Panc1 (cell line): ENCODE measurements around the gene ZCCHC3. TPM values are rescaled to one million over a fixed set of nuclear protein-coding genes. Genes with fewer than 3 reads are reported as not detected.

Experiments used
- ATAC-seq: fragments of 200-7000 bp; cut with Tn5 transposase; 2 replicates; pipeline ENCODE4 v1.9.1; 2020; ENCODE audit warnings: mild to moderate bottlenecking, moderate library complexity
- BruUV-seq: library from RNA; stranded (reverse); fragments of 400-500 nt; replicated peaks from 2 replicates; lab custom pipeline; 2021; lab: Mats Ljungman, UMichigan
- CTCF ChIA-PET: fragments of 300-600 bp; sonication (Branson Sonifier 250); formaldehyde crosslinking; loops from one replicate; lab custom pipeline; 2022; ENCODE audit warnings: antibody characterized with exemption; lab: Charles Lee
- POLR2A ChIA-PET: fragments of 300-600 bp; sonication (Branson Sonifier 250); formaldehyde crosslinking; loops from one replicate; lab custom pipeline; 2022; ENCODE audit warnings: antibody characterized with exemption; lab: Charles Lee
- DNase-seq: peaks from one replicate; pipeline ENCODE4 v3.0.0-alpha.2; 2010; ENCODE audit warnings: low read depth, low spot score
- H3K27ac ChIP-seq: 2 replicates; pipeline ENCODE4 v1.5.1; 2011; ENCODE audit warnings: mild to moderate bottlenecking, low read length, inconsistent platforms
- H3K27me3 ChIP-seq: fragments of 200-500 bp; sonication (Bioruptor generic); 2 replicates; pipeline ENCODE4 v1.6.0; 2014; ENCODE audit warnings: low read length, inconsistent platforms; ENCODE audit not compliant: control insufficient read depth, insufficient read depth
- H3K36me3 ChIP-seq: fragments of 200-500 bp; sonication (Bioruptor generic); 2 replicates; pipeline ENCODE4 v1.5.1; 2014; ENCODE audit warnings: inconsistent platforms, mild to moderate bottlenecking, low read length, moderate library complexity; ENCODE audit not compliant: control insufficient read depth, insufficient read depth
- H3K4me1 ChIP-seq: 2 replicates; pipeline ENCODE4 v1.5.1; 2011; ENCODE audit warnings: inconsistent platforms, mild to moderate bottlenecking, low read length, moderate library complexity; ENCODE audit not compliant: control insufficient read depth, insufficient read depth
- H3K4me3 ChIP-seq, 2 experiments: 2 replicates each; pipeline ENCODE4 v1.5.1; 2011 to 2012; ENCODE audit warnings: low read depth in 2 of 2, low read length in 2 of 2, mild to moderate bottlenecking in 2 of 2, inconsistent platforms in 1 of 2, moderate library complexity in 1 of 2
- H3K9me3 ChIP-seq: fragments of 200-500 bp; sonication (Bioruptor generic); 2 replicates; pipeline ENCODE4 v1.5.1; 2014; ENCODE audit warnings: low read depth, mild to moderate bottlenecking, inconsistent platforms, low read length, moderate library complexity; ENCODE audit not compliant: control insufficient read depth, insufficient read depth
- CTCF ChIP-seq: fragments of 450-650 bp; IDR thresholded peaks from 2 replicates; pipeline ENCODE4 v1.5.1; 2017; ENCODE audit warnings: mild to moderate bottlenecking
- POLR2AphosphoS5 ChIP-seq: IDR thresholded peaks from 2 replicates; pipeline ENCODE4 v1.6.1; 2012; ENCODE audit warnings: mild to moderate bottlenecking, low read depth, low read length, moderate library complexity
- REST ChIP-seq, 2 experiments: IDR thresholded peaks; 2 replicates each; pipeline ENCODE4 v1.6.1; 2011 to 2012; ENCODE audit warnings: low read depth in 2 of 2, control low read depth in 1 of 2, low read length in 1 of 2, mild to moderate bottlenecking in 1 of 2, moderate library complexity in 1 of 2; ENCODE audit not compliant: insufficient read depth in 1 of 2
- SIN3A ChIP-seq: IDR thresholded peaks from 2 replicates; pipeline ENCODE4 v1.6.1; 2012; ENCODE audit warnings: low read depth, mild to moderate bottlenecking, low read length, moderate library complexity, borderline replicate concordance; ENCODE audit not compliant: insufficient read depth
- TCF7L2 ChIP-seq: IDR thresholded peaks from 2 replicates; pipeline ENCODE4 v1.6.1; 2011; ENCODE audit warnings: mild to moderate bottlenecking, low read depth, low read length, inconsistent platforms
- in situ Hi-C: cut with HindIII; loops from 2 replicates; pipeline ENCODE4 v1.10.0; 2016; ENCODE audit warnings: low sequenced_read_pairs, low pct_unique_long_range_greater_than_20kb
- intact Hi-C: fragments of 100-400 bp; cut with micrococcal nuclease; formaldehyde crosslinking; loops from one replicate; pipeline ENCODE4 v1.10.0; 2022; ENCODE audit not compliant: unreplicated experiment
- total RNA-seq: library from RNA; stranded (reverse); gene quantifications from one replicate; pipeline ENCODE4 v1.2.1, GENCODE V29; 2021; ENCODE audit not compliant: unreplicated experiment

The ZCCHC3 gene
- total RNA-seq, 1 experiment from 2014 or later, result 18.9 TPM

- DNase-seq (no peak), ATAC-seq (peak; percentile 68)
- Histone ChIP-seq H3K9me3 (no peaks in the 10 kb centered on the region), H3K27ac (peak overlapping the region; percentile 92), H3K4me3 (peak overlapping the region; percentile 77 to 94), H3K36me3 (peaks cover 8% of the 10 kb centered on the region; the same call in 1 of the 2 replicates), H3K4me1 (peaks cover 26% of the 10 kb centered on the region), H3K27me3 (no peaks in the 10 kb centered on the region)
- in situ Hi-C loops (no loop called here), intact Hi-C loops (no loop called here)
- ChIA-PET CTCF (no interaction called here), POLR2A (interaction anchor here (1.0 kb wide), 1 partner anchor 32 kb away, joined by 4 read pairs; no protein-coding TSS in a partner anchor)
- no TSS peak for BruUV-seq
- no peak for TF ChIP-seq TCF7L2
- TF ChIP-seq POLR2AphosphoS5, result peak; percentile 65
- TF ChIP-seq SIN3A, result 0 out of 2 replicates have a peak, but pooled peaks have one; percentile 57
These were observed 780 bp downstream of the ZCCHC3 start for GRCh38 chr20:297925-298775.

GRCh38 chr20:298776-299391, 1.5 kb downstream of the ZCCHC3 start:
- Histone ChIP-seq H3K4me1 (peaks cover 26% of the 10 kb centered on the region), H3K27ac (peak overlapping the region; percentile 92), H3K27me3 (no peaks in the 10 kb centered on the region), H3K9me3 (no peaks in the 10 kb centered on the region), H3K4me3 (peak overlapping the region; percentile 77 to 94), H3K36me3 (peaks cover 8% of the 10 kb centered on the region; the same call in 1 of the 2 replicates)
- DNase-seq (no peak), ATAC-seq (no peak)
- BruUV-seq, result no TSS peak
- no peak for TF ChIP-seq CTCF
- TF ChIP-seq POLR2AphosphoS5, result no peak
- no peak for TF ChIP-seq SIN3A
- no peak for TF ChIP-seq TCF7L2
- no peak for TF ChIP-seq REST (IDR thresholded peaks at IDR 0.05; ENCODE audit: insufficient read depth in 1 of 2, low read depth in 2 of 2, low read length in 1 of 2)
- POLR2A ChIA-PET, result interaction anchor here (0.5 to 1.0 kb wide), 3 partner anchors 29 to 39 kb away, joined by 3 to 8 read pairs (median 4); no protein-coding TSS in a partner anchor
- in situ Hi-C loops (no loop called here), intact Hi-C loops (no loop called here)
- CTCF ChIA-PET, result no interaction called here
